SKM-1 treated with dmso at 0.1 percent for 144 hours (cell line): ENCODE measurements around the gene NDST3.

Source experiments
- DNase-seq: peaks from one replicate; lab custom pipeline; 2025; ENCODE audit not compliant: unreplicated experiment; lab: John Stamatoyannopoulos, UW

Gene NDST3

DNA sequence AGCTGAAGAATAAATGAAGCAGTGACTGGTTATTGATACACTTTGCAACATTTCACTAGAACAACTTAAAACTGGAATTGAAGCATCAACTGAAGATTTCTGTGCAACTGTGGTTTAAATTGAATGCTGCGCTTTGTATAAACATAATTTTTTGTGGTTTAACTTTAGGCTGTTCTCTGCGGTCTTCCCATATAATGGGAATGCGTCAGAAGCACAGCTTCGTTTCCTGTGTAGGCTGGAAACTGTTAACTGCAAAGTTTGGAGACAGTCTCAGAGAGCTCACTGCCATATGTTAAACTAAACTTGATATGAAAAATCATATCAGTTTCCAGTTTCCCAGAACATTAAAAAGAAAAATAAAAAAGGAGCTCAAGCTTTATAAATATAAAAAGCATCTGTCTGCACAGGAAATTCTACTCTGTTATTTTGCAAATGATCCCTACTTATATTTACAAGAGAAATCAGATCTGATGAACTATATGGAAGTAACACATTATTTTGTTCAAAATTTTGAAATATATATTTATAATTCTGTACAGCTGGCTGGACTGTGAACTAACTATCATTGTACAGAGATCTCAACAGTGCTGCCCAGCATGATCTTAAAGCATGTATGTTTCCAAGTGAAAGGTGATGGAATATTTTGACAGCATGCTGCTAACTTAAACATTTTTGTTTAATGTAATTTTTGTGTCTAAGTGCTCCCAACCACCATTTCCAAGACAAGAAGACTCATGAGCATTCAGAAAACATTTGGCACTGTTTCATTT lies 139.9 kb downstream of the NDST3 start:
- DNase-seq = no peak

DNA sequence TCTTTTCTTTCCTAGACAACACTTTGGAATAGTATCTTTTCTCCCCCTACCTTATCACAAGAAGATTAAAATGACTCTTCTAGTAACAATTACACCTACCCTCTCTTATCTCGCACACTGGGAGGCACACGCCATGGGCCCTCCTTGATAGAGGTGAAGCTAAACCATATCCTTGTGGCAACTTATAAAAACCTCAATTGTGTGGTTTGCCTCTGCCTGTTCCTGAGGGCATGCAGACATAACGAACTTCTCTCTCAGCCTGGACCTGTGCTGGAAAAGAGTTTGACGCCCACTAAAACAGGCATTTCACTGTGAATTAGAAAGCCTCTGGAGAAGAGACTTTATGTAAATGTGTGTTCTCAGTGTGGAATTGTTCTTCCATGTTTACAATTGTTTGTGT lies 141.2 kb downstream of the NDST3 start:
- no peak for DNase-seq

DNA sequence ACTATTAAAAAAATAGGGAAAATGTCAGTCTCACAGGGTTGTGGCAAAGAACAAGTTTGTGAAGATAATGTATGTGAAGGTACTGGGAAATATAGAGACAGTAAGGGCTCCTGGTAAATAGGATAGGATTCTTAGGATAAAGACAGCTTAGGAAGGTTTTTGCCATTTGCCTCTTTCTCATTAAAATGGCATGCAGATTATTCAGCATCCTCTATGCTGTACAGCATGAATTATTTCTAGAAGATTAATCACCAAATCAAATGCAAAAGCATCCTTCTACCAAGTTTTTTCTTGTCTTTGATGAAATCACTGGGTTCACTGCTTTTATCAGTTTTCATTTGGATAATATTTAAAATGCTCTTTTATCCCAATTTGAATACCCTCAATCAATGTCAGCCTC lies 142.8 kb downstream of the NDST3 start:
- DNase-seq = no peak

DNA sequence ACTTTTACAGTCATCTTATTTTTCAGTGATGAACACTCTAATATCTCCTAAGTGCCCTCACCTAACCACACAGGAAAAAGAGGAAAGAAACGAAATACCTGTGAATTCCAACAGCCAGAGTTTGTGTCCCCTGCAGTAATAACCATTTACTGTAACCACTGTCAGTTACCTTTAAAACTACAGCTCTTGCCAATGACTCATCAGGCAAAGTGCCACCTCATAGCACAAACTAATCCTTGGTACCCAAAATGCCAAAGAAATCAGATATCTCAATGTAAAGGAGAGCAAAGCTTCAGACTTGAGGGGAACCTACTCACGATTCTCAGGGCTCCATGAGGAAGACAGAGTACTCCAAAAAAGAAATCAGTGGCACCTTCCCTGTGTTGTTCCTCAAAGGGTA lies 146.5 kb downstream of the NDST3 start:
- DNase-seq = no peak

DNA sequence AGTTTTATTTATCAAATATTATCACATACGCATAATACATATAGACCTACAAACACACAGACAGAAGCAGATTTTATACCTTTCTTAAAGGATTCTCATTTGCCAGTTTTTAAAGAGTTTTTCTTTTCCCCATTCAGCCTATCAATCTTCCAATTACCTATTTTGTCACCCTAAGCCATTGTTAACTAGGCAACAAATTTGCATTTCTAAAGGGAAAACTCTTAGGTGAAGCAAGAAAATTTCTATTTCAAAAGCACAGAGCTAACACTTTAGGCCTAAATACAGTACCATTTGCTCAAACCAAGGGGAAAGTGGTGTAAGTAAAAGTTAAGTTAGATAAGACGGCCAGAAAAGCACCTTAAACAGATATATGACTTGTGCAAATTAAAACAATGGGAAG lies 156.6 kb downstream of the NDST3 start:
- no peak for DNase-seq

DNA sequence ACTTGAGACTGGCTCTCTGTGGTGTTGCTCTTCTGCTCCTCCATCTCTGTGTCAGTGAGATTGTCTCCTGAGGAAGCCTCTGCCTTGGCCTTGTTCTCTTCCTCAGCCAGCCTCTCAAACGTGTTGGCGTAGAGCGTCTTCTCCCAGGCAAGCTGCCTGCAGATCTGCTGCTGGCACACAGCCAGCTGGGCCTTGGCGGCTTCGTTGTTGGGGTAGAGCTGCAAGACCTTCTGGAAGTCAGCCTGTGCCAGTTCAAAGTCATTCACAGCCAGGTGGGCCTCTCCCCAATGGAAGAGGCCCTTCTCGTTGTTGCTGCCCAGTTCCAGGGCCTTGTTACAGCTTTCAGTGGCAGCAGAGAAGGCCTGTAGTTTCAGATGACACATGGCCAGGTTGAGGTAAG lies 159.1 kb downstream of the NDST3 start:
- no peak for DNase-seq

DNA sequence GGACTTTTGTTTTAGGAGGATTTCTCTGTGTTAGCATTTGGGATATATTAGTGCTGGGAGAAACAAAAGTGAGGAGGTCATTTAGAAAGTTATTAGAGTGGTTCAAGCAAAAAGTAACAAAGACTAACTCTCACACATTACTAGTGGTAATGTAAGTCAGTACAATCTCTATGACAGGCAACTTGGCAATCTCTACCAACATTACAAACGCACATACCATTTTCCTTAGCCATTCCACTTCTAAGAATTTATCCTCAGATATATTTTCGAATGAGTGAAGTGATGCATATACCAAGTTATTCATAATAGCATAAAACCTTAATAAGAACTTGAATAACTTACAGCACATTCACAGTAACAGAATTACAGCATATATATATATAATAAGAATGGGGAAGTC lies 172.3 kb downstream of the NDST3 start:
- no peak for DNase-seq

DNA sequence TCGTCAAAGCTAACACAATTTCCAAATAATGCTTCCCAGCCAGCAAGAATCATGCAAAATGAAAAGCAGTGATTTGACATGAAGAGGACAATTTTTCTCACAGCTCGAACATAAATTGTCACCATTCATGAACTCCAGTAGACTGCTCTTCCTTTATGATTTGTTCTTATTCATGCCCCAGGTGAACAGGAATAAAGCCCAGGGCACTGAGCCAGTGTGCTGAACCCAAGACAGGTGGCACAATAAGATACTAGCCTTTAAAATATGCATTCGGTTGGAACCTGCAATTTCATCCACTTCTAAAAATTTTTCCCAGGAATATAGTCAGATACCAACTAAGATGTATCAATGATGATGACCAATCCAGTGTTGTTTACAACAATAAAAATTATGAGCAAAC lies 178.8 kb downstream of the NDST3 start:
- no peak for DNase-seq

DNA sequence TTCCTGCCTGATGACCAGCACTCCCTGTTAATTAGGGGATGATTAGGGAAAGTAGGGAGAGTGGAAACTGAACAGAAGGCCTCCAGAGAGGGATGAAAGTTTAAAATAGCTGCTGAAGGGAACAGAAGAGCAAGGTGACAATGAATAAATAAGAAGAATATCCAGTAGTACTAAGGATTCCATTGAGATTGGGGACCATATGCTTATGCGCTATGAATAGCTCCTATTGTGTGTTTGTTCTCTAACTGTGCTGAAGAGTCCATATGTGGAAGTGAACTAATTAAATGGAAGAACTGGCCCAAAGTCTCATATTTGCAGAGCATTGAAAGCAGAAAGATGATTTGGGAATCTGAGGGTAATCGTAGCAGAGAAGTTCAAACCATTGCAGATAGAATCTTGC lies 181.5 kb downstream of the NDST3 start:
- DNase-seq = no peak

DNA sequence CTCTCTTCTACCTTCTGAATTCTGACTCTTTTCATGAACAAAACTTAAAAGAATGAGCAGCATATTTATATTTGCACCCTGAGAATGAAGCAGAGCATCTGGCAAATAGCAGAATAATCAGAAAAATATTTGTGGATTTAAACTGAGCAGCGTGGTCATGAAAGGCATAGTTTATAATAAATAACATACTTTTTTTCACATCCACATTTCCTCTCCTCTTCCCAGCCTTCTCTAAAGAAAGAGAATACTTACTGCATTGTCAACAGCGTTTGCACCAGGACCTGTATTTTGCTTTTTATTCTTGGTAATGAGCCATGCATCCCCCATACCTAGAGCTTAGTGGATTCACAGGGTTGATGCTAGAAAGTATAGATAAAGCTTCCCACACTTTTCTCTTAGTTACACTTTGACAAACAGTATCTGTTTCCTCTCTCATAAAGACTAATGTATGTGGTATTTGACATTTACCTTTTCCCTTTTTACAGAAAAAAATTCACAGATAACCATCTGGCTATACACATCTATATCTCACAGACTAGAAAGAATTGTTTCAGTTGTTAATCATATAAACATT lies 187.0 kb downstream of the NDST3 start:
- DNase-seq = no peak

DNA sequence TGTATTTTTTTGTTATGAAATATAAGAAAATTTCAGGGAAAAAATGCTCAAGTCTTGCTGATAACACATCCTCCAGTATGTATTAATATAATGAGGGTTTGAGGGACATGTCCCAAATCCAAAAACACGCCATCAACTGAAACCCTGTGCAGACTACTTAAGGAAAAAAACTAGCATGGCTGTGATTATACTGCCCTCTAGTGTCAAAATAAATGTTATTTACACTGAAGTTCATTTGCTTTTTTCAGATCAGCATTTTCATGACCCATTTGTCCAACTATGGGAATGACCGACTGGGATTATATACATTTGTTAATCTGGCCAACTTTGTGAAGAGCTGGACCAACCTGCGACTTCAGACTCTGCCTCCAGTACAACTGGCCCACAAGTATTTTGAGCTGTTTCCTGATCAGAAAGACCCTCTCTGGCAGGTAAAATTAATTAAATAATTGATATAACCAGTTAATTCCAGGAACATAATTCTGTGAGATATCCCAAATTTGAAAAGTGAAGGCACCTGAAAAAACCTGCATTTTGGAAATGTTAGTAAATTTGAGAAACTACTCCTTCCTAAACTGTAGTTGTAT lies 190.1 kb downstream of the NDST3 start:
- DNase-seq = peak; percentile 50

DNA sequence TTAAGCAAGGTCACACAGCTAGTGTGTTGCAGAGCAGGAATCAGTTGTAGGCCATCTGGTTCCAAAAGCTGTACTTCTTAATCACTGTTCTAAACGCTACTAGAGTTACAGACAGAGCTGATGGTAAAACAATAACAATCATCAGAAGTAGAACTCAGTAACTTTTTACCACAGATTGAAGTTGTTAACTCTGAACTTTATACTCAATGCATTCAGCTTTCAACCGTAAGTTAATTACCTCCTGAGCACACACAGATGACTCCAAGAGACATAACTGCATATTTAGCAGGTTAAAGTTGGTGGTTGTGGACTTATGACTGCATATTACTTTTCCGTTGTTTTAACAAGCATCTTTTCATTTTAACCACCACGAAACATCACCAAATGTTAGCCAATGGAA lies 191.2 kb downstream of the NDST3 start:
- DNase-seq = no peak

DNA sequence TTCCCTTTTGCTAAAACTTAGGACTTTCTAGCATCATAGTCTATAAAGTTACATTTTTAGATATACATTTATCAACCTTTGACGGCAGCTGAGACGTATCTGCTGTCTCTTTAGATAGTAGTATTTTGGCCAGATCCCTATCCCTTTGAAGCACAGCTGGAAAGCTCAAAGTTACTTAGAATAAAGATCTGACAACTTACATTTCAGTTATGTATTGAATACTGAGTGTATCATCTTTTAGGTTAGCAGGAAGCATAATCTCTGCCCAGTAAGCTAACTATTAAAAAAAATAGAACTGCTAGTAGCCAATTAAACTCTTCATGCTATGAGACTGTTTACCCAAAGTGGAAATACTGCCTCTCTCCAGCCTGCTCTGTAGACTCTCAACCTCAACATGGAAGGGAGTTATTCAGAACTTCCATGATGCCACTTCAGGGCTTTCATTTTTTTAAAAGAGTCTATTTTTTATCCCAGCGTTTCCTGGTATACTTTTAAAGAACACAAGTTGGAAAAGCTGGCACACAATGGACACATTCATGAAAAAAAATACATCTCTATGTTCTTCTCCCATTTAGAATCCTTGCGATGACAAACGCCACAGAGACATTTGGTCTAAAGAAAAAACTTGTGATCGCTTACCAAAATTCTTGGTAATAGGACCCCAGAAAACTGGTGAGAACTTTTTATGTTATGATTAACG lies 192.2 kb downstream of the NDST3 start:
- DNase-seq = no peak

DNA sequence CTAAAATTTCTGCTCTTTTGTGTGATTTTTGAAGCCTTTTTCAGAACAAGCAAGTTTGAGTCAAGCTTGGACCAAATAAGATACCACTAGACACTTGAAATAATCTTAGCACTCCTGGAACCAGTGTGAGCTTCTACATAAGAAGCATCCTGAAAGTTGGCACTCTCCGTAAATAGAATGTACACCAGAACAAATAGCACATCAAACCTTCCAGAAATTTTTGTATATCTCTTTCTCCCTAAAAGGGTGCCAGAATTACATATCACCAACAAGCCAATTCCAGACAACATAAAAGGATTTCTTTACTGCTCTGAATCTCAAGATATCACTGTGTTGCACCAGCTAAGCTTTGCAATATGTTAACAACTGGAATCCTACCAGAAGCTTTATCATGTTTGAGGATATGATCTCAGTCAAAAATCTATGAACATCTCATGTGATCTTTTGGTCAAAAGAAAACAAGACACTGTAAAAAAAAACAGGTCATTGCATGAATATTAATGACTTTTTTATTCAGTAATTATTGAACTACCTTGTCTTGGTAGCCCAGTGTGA lies 201.4 kb downstream of the NDST3 start:
- DNase-seq = no peak

DNA sequence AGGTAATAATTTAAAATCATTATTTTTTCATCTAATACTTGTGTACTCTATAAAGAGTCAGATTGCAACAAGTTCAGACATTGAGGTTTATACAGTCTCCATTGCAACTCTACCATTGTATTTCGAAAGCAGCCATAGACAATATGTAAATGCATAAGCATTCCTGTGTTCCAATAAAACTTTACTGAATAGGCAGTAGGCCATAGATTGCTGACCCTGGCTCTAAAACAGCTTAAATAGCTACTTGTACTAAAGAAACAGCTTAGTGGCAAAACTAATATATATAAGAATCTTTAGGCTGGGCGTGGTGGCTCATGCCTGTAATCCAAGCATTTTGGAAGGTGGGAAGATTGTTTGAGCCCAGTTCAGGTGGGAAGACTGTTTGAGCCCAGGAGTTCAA lies 203.2 kb downstream of the NDST3 start:
- no peak for DNase-seq

DNA sequence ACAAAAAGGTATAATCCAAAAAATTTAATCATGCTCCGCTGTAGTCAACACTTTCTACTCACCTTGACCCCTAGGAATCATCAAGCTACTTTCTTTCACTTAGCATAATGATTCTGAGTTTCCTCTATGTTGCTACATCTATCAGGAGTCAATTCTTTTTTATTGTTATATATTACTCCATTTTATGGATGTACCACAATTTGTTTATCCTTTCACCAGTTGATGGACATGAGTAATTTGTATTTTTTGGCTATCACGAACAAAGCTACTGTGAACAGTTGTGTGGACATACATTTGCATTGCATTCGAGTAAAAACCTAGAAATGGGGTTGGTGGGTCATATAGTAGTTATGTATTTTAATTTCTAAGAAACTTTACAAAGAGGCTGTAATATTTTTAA lies 215.6 kb downstream of the NDST3 start:
- DNase-seq = no peak

DNA sequence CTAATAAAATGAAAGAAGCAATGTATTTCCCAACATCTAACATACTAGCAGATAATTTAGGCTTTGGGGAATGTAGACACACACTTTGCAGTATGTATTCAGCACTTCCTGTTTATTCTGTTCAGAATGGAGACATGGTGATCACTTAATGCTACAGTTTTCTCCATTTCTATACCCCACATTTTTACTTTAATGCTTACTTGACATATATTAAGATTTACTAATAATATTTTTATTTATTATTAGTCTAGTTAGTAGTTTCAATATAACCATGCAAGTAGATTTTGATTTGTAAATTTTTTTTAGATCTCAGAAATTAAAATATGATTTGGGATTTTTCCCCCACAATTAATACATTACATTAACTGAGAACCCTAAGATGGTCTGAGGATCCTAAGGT lies 220.1 kb downstream of the NDST3 start:
- no peak for DNase-seq

DNA sequence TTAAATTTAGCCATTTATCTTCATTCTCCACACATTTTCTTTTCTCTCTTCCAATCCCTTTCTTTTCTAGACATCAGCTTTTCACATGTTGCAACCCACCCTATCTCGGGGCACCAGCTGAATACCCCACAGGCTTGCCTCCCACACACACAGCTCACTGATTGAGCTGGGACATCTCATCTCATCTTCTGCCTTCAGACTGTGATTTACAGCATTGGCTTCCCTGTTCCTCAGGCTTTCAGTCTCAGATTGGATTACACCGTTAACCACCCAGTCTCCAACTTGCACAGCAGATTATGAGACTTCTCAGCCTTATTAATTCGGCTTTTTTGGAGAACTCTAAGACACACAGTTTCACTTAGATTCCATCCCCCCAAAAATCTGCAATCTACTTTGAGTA lies 224.8 kb downstream of the NDST3 start:
- no peak for DNase-seq

DNA sequence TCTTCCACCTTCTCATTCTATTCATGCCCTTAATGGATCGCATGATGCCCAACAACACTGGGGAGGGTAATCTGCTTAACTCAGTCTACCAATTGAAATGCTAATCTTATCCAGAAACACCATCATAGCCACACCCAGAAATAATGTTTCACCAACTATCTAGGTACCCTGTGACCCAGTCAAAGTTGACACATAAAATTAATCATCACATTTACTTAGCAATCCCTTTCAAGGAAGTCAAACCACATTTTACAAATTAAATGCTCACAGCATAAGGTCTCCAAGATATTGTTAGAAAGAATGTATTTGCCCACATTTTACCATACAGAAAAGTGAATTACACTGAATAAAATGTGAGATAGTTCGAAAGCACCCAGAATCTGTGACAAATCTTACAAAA lies 226.0 kb downstream of the NDST3 start:
- DNase-seq = no peak

DNA sequence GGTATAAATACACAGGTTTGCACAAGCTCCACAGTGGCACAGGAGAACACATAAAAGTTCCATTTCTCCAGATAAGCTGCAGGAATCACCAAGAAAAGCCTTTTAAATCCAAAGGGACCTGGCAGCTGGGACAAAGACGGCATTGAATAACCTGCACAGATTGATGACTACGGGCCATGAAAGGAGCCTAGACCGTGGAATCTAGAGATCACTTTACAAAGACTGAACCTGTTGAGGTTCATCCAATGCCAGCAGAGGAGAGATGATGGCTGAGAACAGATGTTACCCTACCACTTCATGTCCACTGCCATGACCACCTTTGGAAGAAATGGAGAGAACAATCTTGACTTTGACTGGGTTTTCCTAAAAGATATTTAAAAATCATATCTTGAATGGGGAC lies 229.8 kb downstream of the NDST3 start:
- no peak for DNase-seq

DNA sequence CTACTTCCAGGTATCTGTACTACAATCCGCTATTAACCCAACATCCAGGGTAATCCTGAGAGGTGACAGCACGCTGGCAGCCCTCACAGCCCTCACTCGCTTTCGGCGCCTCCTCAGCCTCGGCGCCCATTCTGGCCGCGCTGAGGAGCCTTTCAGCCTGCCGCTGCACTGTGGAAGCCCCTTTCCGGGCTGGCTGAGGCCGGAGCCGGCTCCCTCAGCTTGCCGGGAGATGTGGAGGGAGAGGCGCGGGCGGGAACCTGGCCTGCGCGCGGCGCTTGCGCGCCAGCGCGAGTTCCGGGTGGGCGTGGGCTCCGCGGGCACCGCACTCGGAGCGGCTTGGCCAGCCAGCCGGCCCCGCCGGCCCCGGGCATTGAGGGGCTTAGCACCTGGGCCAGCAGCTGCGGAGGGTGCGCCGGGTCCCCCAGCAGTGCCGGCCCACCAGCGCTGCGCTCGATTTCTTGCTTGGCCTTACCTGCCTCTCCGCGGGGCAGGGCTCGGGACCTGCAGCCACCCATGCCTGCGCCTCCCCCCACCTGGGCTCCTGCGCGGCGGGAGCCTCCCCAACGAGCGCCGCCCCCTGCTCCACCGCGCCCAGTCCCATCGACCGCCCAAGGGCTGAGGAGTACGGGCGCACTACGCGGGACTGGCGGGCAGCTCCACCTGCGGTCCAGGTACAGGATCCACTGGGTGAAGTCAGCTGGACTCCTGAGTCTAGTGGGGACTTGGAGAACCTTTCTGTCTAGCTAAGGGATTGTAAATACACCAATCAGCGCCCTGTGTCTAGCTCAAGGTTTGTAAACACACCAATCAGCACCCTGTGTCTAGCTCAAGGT lies 231.2 kb downstream of the NDST3 start:
- no peak for DNase-seq
